DOHH2 (cell line): ENCODE data around the gene LAMC2.

Experiments
- H3F3A ChIP-seq: fragments of 200-600 bp; sonication (generic), shearing (Covaris generic); 2 replicates; pipeline ENCODE4 v1.6.0; 2016; ENCODE audit warnings: antibody characterized with exemption, mild to moderate bottlenecking; ENCODE audit not compliant: control insufficient read depth, insufficient read depth
- H3K27ac ChIP-seq: fragments of 200-600 bp; sonication (generic); 2 replicates; pipeline ENCODE4 v1.5.1; 2014; ENCODE audit warnings: low read depth, mild to moderate bottlenecking, low read length, moderate library complexity
- H3K27me3 ChIP-seq: fragments of 200-600 bp; sonication (generic); 2 replicates; pipeline ENCODE4 v1.6.1; 2014; ENCODE audit warnings: mild to moderate bottlenecking, low read length, mixed read lengths; ENCODE audit not compliant: control insufficient read depth
- H3K36me3 ChIP-seq: fragments of 200-600 bp; sonication (generic); 2 replicates; pipeline ENCODE4 v1.6.1; 2014; ENCODE audit warnings: mild to moderate bottlenecking, low read length, moderate library complexity, mixed read lengths; ENCODE audit not compliant: control insufficient read depth
- H3K4me1 ChIP-seq: fragments of 200-600 bp; sonication (generic); 2 replicates; pipeline ENCODE4 v1.6.1; 2014; ENCODE audit warnings: mild to moderate bottlenecking, low read length, mixed read lengths; ENCODE audit not compliant: control insufficient read depth
- H3K4me2 ChIP-seq: fragments of 200-600 bp; sonication (generic); 2 replicates; pipeline ENCODE4 v1.6.0; 2014; ENCODE audit warnings: mild to moderate bottlenecking, low read length, moderate library complexity
- H3K4me3 ChIP-seq: fragments of 200-600 bp; sonication (generic); 2 replicates; pipeline ENCODE4 v1.5.1; 2014; ENCODE audit warnings: mild to moderate bottlenecking, low read length, mixed read lengths
- H3K79me2 ChIP-seq: fragments of 200-600 bp; sonication (generic); 2 replicates; pipeline ENCODE4 v1.6.1; 2014; ENCODE audit warnings: mild to moderate bottlenecking, low read length, mixed read lengths; ENCODE audit not compliant: control insufficient read depth
- H3K9me2 ChIP-seq: fragments of 200-600 bp; sonication (generic); replicated peaks from 2 replicates; pipeline ENCODE4 v1.6.1; 2014; ENCODE audit warnings: mild to moderate bottlenecking, low read length, mixed read lengths; ENCODE audit not compliant: control insufficient read depth
- H3K9me3 ChIP-seq: fragments of 200-600 bp; sonication (generic); 2 replicates; pipeline ENCODE4 v1.6.1; 2014; ENCODE audit warnings: antibody characterized with exemption, low read length, mixed read lengths; ENCODE audit not compliant: control insufficient read depth, insufficient read depth
- H4K20me1 ChIP-seq: fragments of 200-600 bp; sonication (generic); 2 replicates; pipeline ENCODE4 v1.6.0; 2014; ENCODE audit warnings: low read depth, mild to moderate bottlenecking, antibody characterized with exemption, low read length, moderate library complexity; ENCODE audit not compliant: control insufficient read depth, insufficient read depth
- CTCF ChIP-seq: fragments of 200-600 bp; sonication (generic); IDR thresholded peaks from one replicate; pipeline ENCODE4 v1.5.1; 2014; ENCODE audit warnings: antibody characterized with exemption, mild to moderate bottlenecking, low read depth, low read length; ENCODE audit not compliant: poor library complexity, severe bottlenecking
- EZH2phosphoT487 ChIP-seq: fragments of 200-600 bp; sonication (generic); IDR thresholded peaks from 2 replicates; pipeline ENCODE4 v1.6.1; 2017; ENCODE audit warnings: borderline replicate concordance, mild to moderate bottlenecking, antibody characterized with exemption, low read length, moderate library complexity, mixed read lengths

Gene LAMC2

GRCh38 chr1:183293876-183294275, 107.8 kb downstream of the LAMC2 start:
- Histone ChIP-seq H4K20me1 (no peaks in the 10 kb centered on the region), H3K9me3 (no peaks in the 10 kb centered on the region), H3K27me3 (peaks cover 6% of the 10 kb centered on the region; the same call in 1 of the 2 replicates), H3K27ac (no peak overlapping the region), H3F3A (no peaks in the 10 kb centered on the region), H3K9me2 (no peaks in the 10 kb centered on the region), H3K79me2 (no peaks in the 10 kb centered on the region), H3K36me3 (no peaks in the 10 kb centered on the region), H3K4me2 (no peak overlapping the region), H3K4me3 (no peak overlapping the region), H3K4me1 (no peaks in the 10 kb centered on the region)
- TF ChIP-seq EZH2phosphoT487, result no peak
- TF ChIP-seq CTCF, result no peak
